Articular chondrocyte of knee joint (primary cell): ENCODE results near the gene CORT. TPM values are rescaled to one million over a fixed set of nuclear protein-coding genes. Genes with fewer than 3 reads are reported as not detected.

ENCODE experiments used
- total RNA-seq: library from RNA; depleted of rRNA; stranded (reverse); fragments of >200 nt; gene quantifications from 2 replicates; pipeline ENCODE4 v1.2.3, GENCODE V29; 2012

The CORT gene, protein sequence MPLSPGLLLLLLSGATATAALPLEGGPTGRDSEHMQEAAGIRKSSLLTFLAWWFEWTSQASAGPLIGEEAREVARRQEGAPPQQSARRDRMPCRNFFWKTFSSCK
- total RNA-seq: 0.26 and 0.32 TPM in 2 replicates

DNA sequence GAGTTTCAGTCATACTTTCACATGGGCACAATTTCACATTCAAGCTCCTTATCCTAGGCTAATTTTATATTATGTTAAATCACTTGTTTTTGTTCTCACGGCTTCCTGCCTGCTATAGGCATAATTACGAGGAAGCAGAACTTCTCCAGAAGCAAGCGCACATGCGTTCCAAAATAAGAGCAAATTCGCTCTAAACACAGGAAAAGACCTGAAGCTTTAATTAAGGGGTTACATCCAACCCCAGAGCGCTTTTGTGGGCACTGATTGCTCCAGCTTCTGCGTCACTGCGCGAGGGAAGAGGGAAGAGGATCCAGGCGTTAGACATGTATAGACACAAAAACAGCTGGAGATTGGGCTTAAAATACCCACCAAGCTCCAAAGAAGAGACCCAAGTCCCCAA is at the start of gene CORT:
Gene CORT (plus strand): TSS at position 281 of the 400 bp plus-strand sequence. CDS start 193 bp downstream, outside the sequence.

DNA sequence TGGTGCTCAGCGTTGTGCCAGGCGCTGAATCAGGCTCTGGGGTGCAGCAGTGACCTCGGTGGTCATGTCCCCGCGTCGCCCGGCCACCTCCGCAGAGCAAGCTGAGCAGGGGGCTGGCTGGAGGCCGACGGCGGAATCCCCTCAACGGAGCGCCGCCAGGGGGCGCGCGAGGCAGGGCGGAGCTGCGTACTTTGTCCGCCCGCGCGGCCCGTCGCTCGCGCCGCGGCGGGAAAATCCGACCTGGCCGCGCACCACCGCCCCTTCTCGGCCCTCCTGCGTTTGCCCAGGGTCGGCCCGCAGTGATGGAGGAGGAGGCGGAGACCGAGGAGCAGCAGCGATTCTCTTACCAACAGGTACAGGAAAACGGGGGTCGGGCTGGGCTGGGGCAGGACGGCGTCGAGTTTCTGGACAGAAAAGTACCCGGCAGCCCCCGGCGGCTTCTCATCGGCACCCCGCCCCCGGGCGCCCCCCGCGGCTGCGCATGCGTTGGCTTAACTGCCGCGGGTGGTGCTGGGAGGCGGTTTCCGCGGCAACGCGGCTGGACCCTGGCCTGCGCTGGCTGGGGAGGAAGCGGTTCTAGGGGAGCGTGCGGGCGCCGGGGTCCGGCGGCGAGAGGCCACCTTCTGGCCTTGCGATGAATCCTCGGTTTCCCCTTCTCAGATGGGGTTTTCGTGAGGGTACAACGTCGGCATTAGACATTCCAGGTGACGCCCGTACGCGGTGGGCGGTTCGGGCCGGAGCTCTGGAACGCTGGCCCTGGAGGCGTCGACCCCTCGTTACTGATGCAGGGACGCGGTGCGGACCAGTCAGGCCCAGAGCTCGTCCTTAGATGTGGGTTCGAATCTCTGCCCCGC is 19.4 kb upstream of the CORT start, which contains the start of gene CENPS:
Gene CENPS (plus strand): TSS at position 218 of the 854 bp plus-strand sequence. CDS start 85 bp downstream, at position 303.

DNA sequence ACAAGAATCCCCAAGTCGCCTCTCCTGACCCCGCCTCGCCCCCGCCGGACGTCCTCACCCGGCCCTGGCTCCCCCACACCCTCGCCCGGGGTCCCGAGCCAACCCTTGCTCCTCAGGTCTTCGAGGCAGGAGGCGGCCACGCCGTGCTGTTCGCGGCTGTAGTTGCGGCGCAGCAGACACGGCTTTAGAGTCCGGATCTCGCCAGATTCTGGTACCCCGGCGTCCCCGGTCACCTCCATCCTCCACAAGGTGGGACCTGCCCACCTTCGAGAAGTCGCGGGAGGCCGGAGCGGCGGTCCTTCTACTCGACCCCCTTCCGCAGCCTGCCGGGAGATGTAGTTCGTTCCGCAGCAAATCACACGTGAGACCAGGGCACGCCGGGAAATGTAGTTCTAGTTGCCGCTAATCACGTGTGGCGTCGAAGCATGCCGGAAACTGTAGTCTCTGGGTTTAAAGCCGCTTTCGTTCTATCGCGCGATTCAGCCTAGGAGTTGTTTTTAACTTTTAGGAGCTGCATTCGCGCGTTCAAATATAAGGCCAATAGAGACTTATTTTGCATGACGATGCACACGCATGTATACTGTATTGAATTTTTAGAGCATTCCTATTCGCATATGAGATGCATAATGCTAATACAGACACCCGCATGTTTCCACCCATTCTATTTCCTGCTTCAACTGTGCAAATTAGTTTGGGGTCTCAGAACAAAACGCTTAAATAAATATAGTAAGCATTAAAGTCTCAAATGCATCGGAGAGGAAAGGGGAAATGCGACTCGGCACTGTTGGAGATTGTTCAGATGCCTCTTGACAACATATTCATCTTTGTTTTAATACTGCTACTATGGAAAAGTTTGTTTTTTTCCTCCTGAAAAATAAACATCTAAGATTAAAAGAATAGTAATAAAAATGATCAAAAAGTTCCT is 22.7 kb downstream of the CORT start, which contains the start of gene DFFA:
Gene DFFA (minus strand): TSS at position 310 of the 925 bp plus-strand sequence. CDS start 71 bp downstream, at position 239.

DNA sequence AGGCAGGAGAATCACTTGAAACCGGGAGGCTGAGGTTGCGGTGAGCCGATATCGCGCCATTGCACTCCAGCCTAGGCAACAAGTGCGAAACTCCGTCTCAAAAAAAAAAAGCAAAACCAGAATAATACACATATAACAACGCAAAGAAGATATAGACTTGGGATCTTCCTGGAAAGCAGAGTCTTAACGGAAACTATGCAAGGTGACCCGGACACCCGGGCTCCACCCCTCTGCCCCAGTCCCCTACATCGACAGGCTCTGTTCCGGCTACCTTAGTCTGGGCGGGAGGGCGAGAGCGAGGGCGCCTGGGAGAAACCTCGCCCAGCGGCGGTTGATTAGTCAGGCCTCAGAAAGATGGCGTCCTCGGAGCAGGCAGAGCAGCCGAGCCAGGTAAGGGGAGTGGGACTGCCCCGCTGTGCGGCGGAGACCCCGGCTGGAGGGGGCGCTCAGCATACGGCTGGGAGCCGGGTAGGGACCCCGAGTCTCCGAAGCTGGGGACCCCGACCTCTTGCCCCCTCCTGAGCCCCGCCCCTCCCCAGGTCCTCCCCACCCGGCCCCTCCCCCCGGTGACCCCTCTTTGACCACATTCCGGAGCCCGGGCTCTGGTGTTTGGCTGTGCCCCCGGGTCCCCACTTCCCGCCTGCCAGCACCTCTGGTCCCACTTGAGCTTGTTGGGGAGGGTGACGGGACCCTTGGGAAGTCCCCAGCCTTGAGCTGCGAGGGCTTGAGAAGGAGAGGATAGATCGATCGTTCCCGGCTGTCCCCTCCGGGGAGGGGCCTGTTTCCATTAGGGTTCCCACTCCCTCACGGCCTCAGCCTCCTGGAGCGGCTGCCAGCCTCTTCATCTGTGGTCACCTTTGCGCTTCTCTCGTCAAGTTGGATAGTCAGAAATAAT is 25.0 kb downstream of the CORT start, which contains the start of gene PEX14:
Gene PEX14 (plus strand): TSS at position 338 of the 895 bp plus-strand sequence. CDS start 17 bp downstream, at position 355.

Other genes starting within 250 kb of the CORT start
- 42.1 and 45.5 TPM in 2 replicates for gene KIF1B, start 239.5 kb upstream of the CORT start, total RNA-seq
- gene PGD, start 51.0 kb upstream of the CORT start, total RNA-seq: 169 and 200 TPM in 2 replicates
- gene CENPS, start 19.6 kb upstream of the CORT start, total RNA-seq: 18.6 and 20.0 TPM in 2 replicates
- 30.4 and 32.4 TPM in 2 replicates for gene DFFA, start 22.5 kb downstream of the CORT start, total RNA-seq
- gene PEX14, start 24.9 kb downstream of the CORT start, total RNA-seq: 12.8 and 14.0 TPM in 2 replicates